Measurements from ENCODE around the gene GLCE.

GRCh38 chr15:69318033-69318432 is 157.6 kb downstream of the GLCE start:
- no peak for TF ChIP-seq MAX (IDR thresholded peaks at IDR 0.05; ENCODE audit: low read depth, low read length)
- no peak for TF ChIP-seq CTCF (IDR thresholded peaks at IDR 0.05 in 2 of 3, conservative IDR thresholded peaks at IDR 0.05 in 1 of 3; ENCODE audit: control insufficient read depth in 2 of 3, extremely low read depth in 1 of 3, insufficient read depth in 1 of 3, low read depth in 3 of 3, low read length in 3 of 3)
- TF ChIP-seq YY1 (IDR thresholded peaks at IDR 0.05; ENCODE audit: low read depth, low read length), result no peak
- no peak for TF ChIP-seq RAD21 (IDR thresholded peaks at IDR 0.05; ENCODE audit: insufficient read depth, low read depth, low read length)
- TF ChIP-seq GABPA (IDR thresholded peaks at IDR 0.05; ENCODE audit: low read depth), result no peak
- TF ChIP-seq CBX5 (IDR thresholded peaks at IDR 0.05; ENCODE audit: low read depth), result no peak

Data from GM12878 (cell line).